ENCODE data around the gene ZBTB44.
"Not testable (repeated sequence)": the region's sequence is repeated elsewhere in the genome, so short reads cannot be mapped to it uniquely, and the experiment has no call there.

The ZBTB44 gene

GRCh38 chr11:130338667-130339066 lies 23.9 kb upstream of the ZBTB44 start:
- H3K4me3 ChIP-seq (ENCODE audit: low read depth, low read length): no peak overlapping the region
- TF ChIP-seq CTCF (IDR thresholded peaks at IDR 0.05; ENCODE audit: borderline replicate concordance, insufficient read depth, low read depth, low read length): no peak

GRCh38 chr11:130337281-130338089 lies 22.8 kb upstream of the ZBTB44 start:
- TF ChIP-seq CTCF (IDR thresholded peaks at IDR 0.05; ENCODE audit: borderline replicate concordance, insufficient read depth, low read depth, low read length): no peak

DNA sequence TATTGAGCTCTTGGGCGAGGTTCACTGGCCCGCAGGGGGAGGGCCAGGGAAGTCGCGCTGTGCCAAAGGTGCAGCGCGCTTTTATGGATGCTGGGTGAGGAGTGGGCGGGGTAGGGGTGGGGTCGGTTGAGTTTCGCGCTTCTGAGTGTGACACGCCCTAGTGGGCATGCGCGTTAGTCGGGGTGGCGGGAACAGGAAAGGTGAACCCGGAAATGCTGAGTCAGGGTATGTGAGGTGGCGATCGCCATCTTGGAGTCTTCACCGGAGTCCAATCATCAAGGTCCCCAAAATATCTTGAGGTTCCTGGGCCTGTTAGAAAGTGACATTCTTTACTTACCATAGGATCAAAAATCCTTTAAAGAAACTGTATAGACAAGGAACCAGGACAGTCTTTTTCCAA lies 16.7 kb upstream of the ZBTB44 start:
- H3K4me3 ChIP-seq (ENCODE audit: low read depth, low read length): not testable (repeated sequence)

More at GRCh38 chr11:130337281-130338089, 22.8 kb upstream of the ZBTB44 start:
- no peak overlapping the region for H3K4me3 ChIP-seq (ENCODE audit: low read depth, low read length)

- no peak overlapping the region for H3K4me3 ChIP-seq (ENCODE audit: low read depth, low read length)
- TF ChIP-seq CTCF (IDR thresholded peaks at IDR 0.05; ENCODE audit: borderline replicate concordance, insufficient read depth, low read depth, low read length): no peak
Measured at GRCh38 chr11:130330101-130330684, 15.5 kb upstream of the ZBTB44 start.

GRCh38 chr11:130328420-130328819 lies 13.7 kb upstream of the ZBTB44 start:
- no peak for TF ChIP-seq CTCF (IDR thresholded peaks at IDR 0.05; ENCODE audit: borderline replicate concordance, insufficient read depth, low read depth, low read length)
- no peak overlapping the region for H3K4me3 ChIP-seq (ENCODE audit: low read depth, low read length)

DNA sequence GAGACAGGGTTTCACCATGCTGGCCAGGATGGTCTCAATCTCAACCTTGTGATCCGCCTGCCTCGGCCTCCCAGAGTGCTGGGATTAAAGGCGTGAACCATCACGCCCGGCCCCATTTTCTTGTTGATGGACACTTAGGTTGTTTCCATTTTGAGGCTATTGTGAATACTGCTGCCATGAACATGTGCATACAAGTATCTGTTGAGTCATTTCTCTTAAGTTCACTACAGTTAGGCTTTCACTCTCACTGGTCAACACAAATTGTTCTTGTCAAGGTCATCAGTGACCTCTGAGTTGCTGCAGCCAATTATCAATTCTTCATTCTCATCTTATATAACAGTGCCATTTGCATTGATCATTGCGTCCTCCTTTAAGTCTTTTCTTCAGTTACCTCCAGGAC lies 13.0 kb upstream of the ZBTB44 start:
- no peak overlapping the region for H3K4me3 ChIP-seq (ENCODE audit: low read depth, low read length)
- TF ChIP-seq CTCF (IDR thresholded peaks at IDR 0.05; ENCODE audit: borderline replicate concordance, insufficient read depth, low read depth, low read length): no peak

DNA sequence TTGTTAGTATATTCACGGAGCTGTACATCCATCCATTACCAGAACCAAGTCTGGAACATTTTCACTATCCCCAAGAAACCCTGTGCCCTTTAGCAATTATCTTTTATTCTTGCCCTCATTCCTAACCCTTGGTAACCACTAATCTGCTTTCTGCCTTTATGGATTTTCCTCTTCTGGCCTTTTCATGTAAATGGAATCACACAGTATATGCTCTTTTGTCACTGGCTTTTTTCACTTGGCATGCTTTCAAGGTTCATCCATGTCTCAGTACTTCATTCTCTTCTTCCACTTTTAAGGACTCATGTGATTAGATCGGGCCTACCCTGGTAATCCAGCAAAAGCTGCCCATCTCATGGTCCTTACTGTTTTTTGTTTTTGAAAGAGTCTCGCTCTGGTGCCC lies 11.0 kb upstream of the ZBTB44 start:
- TF ChIP-seq CTCF (IDR thresholded peaks at IDR 0.05; ENCODE audit: borderline replicate concordance, insufficient read depth, low read depth, low read length): no peak
- no peak overlapping the region for H3K4me3 ChIP-seq (ENCODE audit: low read depth, low read length)
